WTC11 (cell line): ENCODE data around the gene ATP6V0D1. TPM values are rescaled to one million over a fixed set of nuclear protein-coding genes. Genes with fewer than 3 reads are reported as not detected.

Experiments
- CBFB ChIP-seq: sonication (generic); formaldehyde crosslinking; IDR thresholded peaks from 2 replicates; pipeline ENCODE4 v1.8.1; 2022; ENCODE audit warnings: mild to moderate bottlenecking, low read depth, missing genetic modification reagents
- CREB1 ChIP-seq: sonication (generic); formaldehyde crosslinking; IDR thresholded peaks from 2 replicates; pipeline ENCODE4 v1.8.0; 2023; ENCODE audit warnings: mild to moderate bottlenecking, missing genetic modification reagents
- ELF4 ChIP-seq: sonication (generic); formaldehyde crosslinking; IDR thresholded peaks from 2 replicates; pipeline ENCODE4 v1.8.1; 2022; ENCODE audit warnings: low read depth, mild to moderate bottlenecking, moderate library complexity, missing genetic modification reagents
- FOXJ3 ChIP-seq: sonication (generic); formaldehyde crosslinking; IDR thresholded peaks from 2 replicates; pipeline ENCODE4 v1.9.0; 2021; ENCODE audit warnings: missing genetic modification reagents, mild to moderate bottlenecking, borderline replicate concordance
- GTF2I ChIP-seq: fragments of 250-450 bp; sonication (Bioruptor Pico); conservative IDR thresholded peaks from 2 replicates; pipeline ENCODE4 v1.4.0; 2021; ENCODE audit warnings: mild to moderate bottlenecking
- HMGA2 ChIP-seq: fragments of 250-450 bp; sonication (Bioruptor Pico); IDR thresholded peaks from 2 replicates; pipeline ENCODE4 v1.4.0; 2021; ENCODE audit warnings: mild to moderate bottlenecking, moderate library complexity
- NFYB ChIP-seq: sonication (generic); formaldehyde crosslinking; conservative IDR thresholded peaks from 2 replicates; pipeline ENCODE4 v1.8.0; 2022; ENCODE audit warnings: low read depth, missing genetic modification reagents
- RELA ChIP-seq: sonication (generic); formaldehyde crosslinking; IDR thresholded peaks from 2 replicates; pipeline ENCODE4 v1.8.1; 2022; ENCODE audit warnings: missing genetic modification reagents, mild to moderate bottlenecking, borderline replicate concordance
- ZNF396 ChIP-seq: fragments of 250-450 bp; sonication (Bioruptor Pico); IDR thresholded peaks from 2 replicates; pipeline ENCODE4 v1.8.0; 2021; ENCODE audit warnings: mild to moderate bottlenecking, moderate library complexity, borderline replicate concordance
- ZNF423 ChIP-seq: fragments of 250-450 bp; sonication (Bioruptor Pico); IDR thresholded peaks from 2 replicates; pipeline ENCODE4 v2.1.2; 2022; ENCODE audit warnings: mild to moderate bottlenecking, moderate library complexity
- total RNA-seq: library from RNA; stranded (reverse); gene quantifications from 3 replicates; pipeline ENCODE4 v1.2.3, GENCODE V29; 2021
- TF ChIP-seq, protein P1 (sequence below): sonication (generic); formaldehyde crosslinking; IDR thresholded peaks from 2 replicates; pipeline ENCODE4 v1.8.1; 2023; ENCODE audit warnings: mild to moderate bottlenecking, missing genetic modification reagents, moderate library complexity
- TF ChIP-seq, protein P2 (sequence below): fragments of 250-450 bp; sonication (Bioruptor Pico); IDR thresholded peaks from 2 replicates; pipeline ENCODE4 v1.9.0; 2021; ENCODE audit warnings: mild to moderate bottlenecking
- TF ChIP-seq, protein P3 (sequence below): fragments of 250-450 bp; sonication (Bioruptor Pico); IDR thresholded peaks from 2 replicates; pipeline ENCODE4 v1.9.0; 2021; ENCODE audit warnings: mild to moderate bottlenecking
- TF ChIP-seq, protein P4 (sequence below): sonication (generic); formaldehyde crosslinking; IDR thresholded peaks from 2 replicates; pipeline ENCODE4 v1.8.1; 2023; ENCODE audit warnings: mild to moderate bottlenecking, missing genetic modification reagents
- TF ChIP-seq, protein P5 (sequence below): sonication (generic); formaldehyde crosslinking; IDR thresholded peaks from 2 replicates; pipeline ENCODE4 v1.8.0; 2022; ENCODE audit warnings: mild to moderate bottlenecking, missing genetic modification reagents
- TF ChIP-seq, protein P6 (sequence below): sonication (generic); formaldehyde crosslinking; conservative IDR thresholded peaks from 2 replicates; pipeline ENCODE4 v1.8.1; 2023; ENCODE audit warnings: mild to moderate bottlenecking, low read depth, missing genetic modification reagents, moderate library complexity
- TF ChIP-seq, protein P7 (sequence below): sonication (generic); formaldehyde crosslinking; IDR thresholded peaks from 2 replicates; pipeline ENCODE4 v1.8.1; 2023; ENCODE audit warnings: mild to moderate bottlenecking, missing genetic modification reagents
- TF ChIP-seq, protein P8 (sequence below): sonication (generic); formaldehyde crosslinking; IDR thresholded peaks from 2 replicates; pipeline ENCODE4 v1.8.1; 2022; ENCODE audit warnings: mild to moderate bottlenecking, missing genetic modification reagents, moderate library complexity, borderline replicate concordance
- TF ChIP-seq, protein P9 (sequence below): sonication (generic); formaldehyde crosslinking; IDR thresholded peaks from 2 replicates; pipeline ENCODE4 v1.8.1; 2023; ENCODE audit warnings: mild to moderate bottlenecking, missing genetic modification reagents, moderate library complexity
- TF ChIP-seq, protein P10 (sequence below): sonication (generic); formaldehyde crosslinking; IDR thresholded peaks from 2 replicates; pipeline ENCODE4 v1.8.0; 2023; ENCODE audit warnings: missing genetic modification reagents
- TF ChIP-seq, protein P11 (sequence below): fragments of 250-450 bp; sonication (Bioruptor Pico); IDR thresholded peaks from 2 replicates; pipeline ENCODE4 v1.8.0; 2021; ENCODE audit warnings: mild to moderate bottlenecking

Gene ATP6V0D1
- total RNA-seq, 1 experiment from 2014 or later, result 44.1 TPM

DNA sequence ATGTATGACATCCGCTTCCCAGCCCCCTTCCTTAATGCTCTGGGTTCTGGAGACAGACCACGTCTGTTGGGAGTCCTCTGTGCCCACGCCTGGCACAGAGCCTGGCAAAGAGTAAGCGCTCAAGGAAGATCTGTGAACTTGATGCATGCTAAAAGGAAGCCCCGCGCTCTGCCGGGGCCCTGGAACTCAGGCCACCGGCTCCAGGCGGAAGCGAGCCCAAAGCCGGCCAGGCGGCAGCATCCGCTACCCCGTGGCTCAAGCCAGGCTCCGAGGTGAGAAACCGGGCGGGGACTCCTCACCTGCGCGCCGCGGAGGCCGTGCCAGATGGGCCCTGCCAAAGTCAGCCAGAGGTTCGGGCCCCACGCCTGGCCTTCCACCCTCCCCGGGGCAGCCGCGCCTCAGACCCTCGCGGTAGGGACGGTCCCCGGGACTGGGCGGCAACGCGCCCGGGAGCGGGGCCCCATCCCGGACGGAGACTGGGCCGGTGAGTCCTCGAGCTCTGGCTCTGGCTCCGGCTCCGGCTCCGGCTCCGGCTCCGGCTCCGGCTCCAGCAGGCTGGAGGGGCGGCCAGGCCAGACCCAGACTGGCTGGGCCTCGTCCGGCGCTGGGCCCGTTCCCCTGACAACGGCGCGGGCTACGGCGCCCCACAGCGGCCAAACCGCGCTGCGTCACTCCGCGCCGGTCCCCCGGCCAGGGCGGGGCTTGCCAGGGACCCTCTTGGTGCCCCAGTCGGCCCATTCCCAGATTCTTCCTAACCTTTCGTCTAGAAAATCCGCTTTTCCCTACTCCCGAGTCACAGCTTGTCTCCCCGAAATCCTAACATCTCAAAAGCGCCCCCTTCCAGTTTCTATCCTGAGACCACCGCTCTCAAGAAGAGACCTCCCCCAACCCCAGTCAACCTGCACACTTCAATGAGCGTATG is 64.8 kb downstream of the ATP6V0D1 start, which contains the start of gene ZDHHC1 (continued):
- TF ChIP-seq, protein P1, sequence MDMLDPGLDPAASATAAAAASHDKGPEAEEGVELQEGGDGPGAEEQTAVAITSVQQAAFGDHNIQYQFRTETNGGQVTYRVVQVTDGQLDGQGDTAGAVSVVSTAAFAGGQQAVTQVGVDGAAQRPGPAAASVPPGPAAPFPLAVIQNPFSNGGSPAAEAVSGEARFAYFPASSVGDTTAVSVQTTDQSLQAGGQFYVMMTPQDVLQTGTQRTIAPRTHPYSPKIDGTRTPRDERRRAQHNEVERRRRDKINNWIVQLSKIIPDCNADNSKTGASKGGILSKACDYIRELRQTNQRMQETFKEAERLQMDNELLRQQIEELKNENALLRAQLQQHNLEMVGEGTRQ (CRISPR knock-in tag), result no peak
- TF ChIP-seq ZNF396, result no peak
- TF ChIP-seq, protein P2, sequence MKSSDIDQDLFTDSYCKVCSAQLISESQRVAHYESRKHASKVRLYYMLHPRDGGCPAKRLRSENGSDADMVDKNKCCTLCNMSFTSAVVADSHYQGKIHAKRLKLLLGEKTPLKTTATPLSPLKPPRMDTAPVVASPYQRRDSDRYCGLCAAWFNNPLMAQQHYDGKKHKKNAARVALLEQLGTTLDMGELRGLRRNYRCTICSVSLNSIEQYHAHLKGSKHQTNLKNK (CRISPR knock-in tag), result no peak
- no peak for TF ChIP-seq NFYB (CRISPR knock-in tag)
- no peak for TF ChIP-seq RELA (CRISPR knock-in tag)
- TF ChIP-seq, protein P3, sequence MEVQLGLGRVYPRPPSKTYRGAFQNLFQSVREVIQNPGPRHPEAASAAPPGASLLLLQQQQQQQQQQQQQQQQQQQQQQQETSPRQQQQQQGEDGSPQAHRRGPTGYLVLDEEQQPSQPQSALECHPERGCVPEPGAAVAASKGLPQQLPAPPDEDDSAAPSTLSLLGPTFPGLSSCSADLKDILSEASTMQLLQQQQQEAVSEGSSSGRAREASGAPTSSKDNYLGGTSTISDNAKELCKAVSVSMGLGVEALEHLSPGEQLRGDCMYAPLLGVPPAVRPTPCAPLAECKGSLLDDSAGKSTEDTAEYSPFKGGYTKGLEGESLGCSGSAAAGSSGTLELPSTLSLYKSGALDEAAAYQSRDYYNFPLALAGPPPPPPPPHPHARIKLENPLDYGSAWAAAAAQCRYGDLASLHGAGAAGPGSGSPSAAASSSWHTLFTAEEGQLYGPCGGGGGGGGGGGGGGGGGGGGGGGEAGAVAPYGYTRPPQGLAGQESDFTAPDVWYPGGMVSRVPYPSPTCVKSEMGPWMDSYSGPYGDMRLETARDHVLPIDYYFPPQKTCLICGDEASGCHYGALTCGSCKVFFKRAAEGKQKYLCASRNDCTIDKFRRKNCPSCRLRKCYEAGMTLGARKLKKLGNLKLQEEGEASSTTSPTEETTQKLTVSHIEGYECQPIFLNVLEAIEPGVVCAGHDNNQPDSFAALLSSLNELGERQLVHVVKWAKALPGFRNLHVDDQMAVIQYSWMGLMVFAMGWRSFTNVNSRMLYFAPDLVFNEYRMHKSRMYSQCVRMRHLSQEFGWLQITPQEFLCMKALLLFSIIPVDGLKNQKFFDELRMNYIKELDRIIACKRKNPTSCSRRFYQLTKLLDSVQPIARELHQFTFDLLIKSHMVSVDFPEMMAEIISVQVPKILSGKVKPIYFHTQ (CRISPR knock-in tag), result no peak
- TF ChIP-seq, protein P4, sequence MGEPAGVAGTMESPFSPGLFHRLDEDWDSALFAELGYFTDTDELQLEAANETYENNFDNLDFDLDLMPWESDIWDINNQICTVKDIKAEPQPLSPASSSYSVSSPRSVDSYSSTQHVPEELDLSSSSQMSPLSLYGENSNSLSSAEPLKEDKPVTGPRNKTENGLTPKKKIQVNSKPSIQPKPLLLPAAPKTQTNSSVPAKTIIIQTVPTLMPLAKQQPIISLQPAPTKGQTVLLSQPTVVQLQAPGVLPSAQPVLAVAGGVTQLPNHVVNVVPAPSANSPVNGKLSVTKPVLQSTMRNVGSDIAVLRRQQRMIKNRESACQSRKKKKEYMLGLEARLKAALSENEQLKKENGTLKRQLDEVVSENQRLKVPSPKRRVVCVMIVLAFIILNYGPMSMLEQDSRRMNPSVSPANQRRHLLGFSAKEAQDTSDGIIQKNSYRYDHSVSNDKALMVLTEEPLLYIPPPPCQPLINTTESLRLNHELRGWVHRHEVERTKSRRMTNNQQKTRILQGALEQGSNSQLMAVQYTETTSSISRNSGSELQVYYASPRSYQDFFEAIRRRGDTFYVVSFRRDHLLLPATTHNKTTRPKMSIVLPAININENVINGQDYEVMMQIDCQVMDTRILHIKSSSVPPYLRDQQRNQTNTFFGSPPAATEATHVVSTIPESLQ (CRISPR knock-in tag), result no peak
- TF ChIP-seq FOXJ3 (CRISPR knock-in tag), result no peak
- TF ChIP-seq CBFB (CRISPR knock-in tag), result no peak
- TF ChIP-seq, protein P5, sequence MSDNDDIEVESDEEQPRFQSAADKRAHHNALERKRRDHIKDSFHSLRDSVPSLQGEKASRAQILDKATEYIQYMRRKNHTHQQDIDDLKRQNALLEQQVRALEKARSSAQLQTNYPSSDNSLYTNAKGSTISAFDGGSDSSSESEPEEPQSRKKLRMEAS (CRISPR knock-in tag), result no peak; the same call in none of the 2 replicates
- TF ChIP-seq, protein P6, sequence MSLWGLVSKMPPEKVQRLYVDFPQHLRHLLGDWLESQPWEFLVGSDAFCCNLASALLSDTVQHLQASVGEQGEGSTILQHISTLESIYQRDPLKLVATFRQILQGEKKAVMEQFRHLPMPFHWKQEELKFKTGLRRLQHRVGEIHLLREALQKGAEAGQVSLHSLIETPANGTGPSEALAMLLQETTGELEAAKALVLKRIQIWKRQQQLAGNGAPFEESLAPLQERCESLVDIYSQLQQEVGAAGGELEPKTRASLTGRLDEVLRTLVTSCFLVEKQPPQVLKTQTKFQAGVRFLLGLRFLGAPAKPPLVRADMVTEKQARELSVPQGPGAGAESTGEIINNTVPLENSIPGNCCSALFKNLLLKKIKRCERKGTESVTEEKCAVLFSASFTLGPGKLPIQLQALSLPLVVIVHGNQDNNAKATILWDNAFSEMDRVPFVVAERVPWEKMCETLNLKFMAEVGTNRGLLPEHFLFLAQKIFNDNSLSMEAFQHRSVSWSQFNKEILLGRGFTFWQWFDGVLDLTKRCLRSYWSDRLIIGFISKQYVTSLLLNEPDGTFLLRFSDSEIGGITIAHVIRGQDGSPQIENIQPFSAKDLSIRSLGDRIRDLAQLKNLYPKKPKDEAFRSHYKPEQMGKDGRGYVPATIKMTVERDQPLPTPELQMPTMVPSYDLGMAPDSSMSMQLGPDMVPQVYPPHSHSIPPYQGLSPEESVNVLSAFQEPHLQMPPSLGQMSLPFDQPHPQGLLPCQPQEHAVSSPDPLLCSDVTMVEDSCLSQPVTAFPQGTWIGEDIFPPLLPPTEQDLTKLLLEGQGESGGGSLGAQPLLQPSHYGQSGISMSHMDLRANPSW (CRISPR knock-in tag), result no peak
- TF ChIP-seq HMGA2 (CRISPR knock-in tag), result no peak
- TF ChIP-seq CREB1 (CRISPR knock-in tag), result no peak
- no peak for TF ChIP-seq ZNF423
- TF ChIP-seq, protein P7, sequence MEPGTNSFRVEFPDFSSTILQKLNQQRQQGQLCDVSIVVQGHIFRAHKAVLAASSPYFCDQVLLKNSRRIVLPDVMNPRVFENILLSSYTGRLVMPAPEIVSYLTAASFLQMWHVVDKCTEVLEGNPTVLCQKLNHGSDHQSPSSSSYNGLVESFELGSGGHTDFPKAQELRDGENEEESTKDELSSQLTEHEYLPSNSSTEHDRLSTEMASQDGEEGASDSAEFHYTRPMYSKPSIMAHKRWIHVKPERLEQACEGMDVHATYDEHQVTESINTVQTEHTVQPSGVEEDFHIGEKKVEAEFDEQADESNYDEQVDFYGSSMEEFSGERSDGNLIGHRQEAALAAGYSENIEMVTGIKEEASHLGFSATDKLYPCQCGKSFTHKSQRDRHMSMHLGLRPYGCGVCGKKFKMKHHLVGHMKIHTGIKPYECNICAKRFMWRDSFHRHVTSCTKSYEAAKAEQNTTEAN (CRISPR knock-in tag), result no peak
- TF ChIP-seq, protein P8, sequence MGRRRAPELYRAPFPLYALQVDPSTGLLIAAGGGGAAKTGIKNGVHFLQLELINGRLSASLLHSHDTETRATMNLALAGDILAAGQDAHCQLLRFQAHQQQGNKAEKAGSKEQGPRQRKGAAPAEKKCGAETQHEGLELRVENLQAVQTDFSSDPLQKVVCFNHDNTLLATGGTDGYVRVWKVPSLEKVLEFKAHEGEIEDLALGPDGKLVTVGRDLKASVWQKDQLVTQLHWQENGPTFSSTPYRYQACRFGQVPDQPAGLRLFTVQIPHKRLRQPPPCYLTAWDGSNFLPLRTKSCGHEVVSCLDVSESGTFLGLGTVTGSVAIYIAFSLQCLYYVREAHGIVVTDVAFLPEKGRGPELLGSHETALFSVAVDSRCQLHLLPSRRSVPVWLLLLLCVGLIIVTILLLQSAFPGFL, result no peak
- TF ChIP-seq, protein P9, sequence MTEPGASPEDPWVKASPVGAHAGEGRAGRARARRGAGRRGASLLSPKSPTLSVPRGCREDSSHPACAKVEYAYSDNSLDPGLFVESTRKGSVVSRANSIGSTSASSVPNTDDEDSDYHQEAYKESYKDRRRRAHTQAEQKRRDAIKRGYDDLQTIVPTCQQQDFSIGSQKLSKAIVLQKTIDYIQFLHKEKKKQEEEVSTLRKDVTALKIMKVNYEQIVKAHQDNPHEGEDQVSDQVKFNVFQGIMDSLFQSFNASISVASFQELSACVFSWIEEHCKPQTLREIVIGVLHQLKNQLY (CRISPR knock-in tag), result no peak
- TF ChIP-seq, protein P10, sequence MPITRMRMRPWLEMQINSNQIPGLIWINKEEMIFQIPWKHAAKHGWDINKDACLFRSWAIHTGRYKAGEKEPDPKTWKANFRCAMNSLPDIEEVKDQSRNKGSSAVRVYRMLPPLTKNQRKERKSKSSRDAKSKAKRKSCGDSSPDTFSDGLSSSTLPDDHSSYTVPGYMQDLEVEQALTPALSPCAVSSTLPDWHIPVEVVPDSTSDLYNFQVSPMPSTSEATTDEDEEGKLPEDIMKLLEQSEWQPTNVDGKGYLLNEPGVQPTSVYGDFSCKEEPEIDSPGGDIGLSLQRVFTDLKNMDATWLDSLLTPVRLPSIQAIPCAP (CRISPR knock-in tag), result no peak
- no peak for TF ChIP-seq GTF2I (CRISPR knock-in tag)
- TF ChIP-seq, protein P11, sequence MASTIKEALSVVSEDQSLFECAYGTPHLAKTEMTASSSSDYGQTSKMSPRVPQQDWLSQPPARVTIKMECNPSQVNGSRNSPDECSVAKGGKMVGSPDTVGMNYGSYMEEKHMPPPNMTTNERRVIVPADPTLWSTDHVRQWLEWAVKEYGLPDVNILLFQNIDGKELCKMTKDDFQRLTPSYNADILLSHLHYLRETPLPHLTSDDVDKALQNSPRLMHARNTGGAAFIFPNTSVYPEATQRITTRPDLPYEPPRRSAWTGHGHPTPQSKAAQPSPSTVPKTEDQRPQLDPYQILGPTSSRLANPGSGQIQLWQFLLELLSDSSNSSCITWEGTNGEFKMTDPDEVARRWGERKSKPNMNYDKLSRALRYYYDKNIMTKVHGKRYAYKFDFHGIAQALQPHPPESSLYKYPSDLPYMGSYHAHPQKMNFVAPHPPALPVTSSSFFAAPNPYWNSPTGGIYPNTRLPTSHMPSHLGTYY, result no peak
- TF ChIP-seq ELF4, result no peak
